ENCODE results near the gene FAM53B.

Gene FAM53B

GRCh38 chr10:124694481-124695220 lies 49.5 kb downstream of the FAM53B start:
- no peak for DNase-seq

GRCh38 chr10:124693801-124694416 lies 50.3 kb downstream of the FAM53B start:
- DNase-seq: no peak

DNA sequence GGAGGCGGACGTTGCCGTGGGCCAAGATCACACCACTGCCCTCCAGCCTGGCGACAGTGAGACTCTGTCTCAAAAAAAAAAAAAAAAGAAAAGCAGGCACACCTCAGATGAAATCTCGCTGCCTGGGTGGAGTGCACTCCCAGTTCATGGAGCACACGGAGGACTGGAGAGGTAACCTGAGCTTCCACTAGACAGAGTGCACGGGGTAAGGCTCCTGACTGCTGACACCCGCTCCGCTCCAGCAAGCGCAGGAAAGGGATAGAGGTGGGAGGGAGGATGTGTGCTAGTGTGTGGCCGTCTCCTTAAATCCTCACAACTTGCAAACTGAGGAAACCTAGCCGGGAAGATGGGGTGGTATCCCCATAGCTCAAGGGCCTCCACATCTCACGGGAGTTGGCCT lies 50.8 kb downstream of the FAM53B start:
- DNase-seq: no peak

DNA sequence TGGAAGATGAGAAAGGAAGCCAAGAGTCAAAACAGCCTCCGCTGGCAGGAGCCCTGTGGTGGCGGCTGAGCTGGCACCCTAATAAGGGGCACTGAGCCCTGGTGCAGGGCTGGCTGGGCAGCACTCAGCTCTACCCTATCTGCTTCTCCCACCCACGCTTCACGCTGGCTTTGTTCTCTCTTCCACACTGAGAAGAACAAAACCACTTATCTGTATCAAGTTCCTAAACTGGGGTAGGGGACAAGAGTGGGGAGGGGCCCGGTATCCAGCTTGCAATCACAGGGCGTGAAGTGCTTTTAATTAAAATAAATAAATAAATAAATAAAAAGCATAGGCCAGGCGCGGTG lies 52.1 kb downstream of the FAM53B start:
- no peak for DNase-seq

GRCh38 chr10:124691421-124692099 lies 52.6 kb downstream of the FAM53B start:
- DNase-seq: no peak

DNA sequence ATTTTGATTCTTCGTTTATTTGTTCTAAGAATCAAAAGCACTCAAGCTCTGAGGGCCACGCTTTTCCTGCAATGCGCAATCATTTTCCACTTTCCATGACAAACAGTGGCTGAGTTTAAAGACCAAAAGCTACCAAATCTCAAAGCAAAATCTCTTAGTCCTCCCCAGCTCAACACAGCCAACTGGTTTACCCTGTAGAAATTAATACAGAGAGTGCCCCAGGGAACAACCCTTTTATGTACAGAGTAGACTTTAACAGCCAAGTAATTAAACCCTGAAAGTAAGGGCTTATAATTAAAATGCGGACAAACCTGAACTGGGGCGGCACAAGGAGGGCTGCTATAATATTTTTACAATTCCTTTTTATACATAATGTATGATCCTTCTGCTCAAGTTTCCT lies 53.2 kb downstream of the FAM53B start:
- no peak for DNase-seq

GRCh38 chr10:124689911-124690498 lies 54.2 kb downstream of the FAM53B start:
- no peak for DNase-seq

DNA sequence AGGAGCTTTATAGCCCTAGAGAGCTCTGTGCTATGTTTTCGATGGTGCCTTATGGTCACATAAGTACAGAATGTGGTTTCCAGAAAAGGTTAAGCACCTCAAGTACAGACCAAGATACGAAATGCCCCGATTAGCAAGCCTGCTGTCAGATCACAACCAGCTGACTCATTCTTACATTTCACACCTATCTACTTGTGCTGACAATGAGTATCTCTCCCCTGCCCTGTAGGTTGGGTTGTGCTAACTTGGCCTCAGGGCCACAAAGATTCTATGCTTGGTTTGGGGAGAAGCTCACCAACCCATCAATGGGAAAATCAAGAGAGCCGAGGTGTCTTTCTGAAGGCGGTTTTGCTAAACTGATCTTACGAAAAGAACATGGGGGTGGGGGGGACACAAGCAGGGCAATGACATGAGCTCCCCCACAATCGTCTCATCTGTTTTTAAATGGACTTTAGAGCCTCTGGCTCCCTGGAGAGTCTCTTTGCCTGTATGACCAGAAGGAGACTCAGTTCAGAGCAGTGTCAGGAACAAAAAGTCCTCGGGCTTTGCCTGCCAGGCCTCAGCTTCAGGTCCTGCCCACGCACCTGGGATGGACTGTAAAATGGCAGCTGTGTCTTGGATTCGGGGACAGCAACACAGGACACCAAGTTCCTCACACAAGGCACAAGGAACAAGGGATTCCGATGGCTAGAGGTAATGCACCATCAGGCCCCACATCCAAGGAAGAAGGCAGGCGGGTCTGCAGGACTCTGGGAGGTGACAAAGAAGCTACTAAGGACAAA lies 55.1 kb downstream of the FAM53B start:
- DNase-seq: no peak

DNA sequence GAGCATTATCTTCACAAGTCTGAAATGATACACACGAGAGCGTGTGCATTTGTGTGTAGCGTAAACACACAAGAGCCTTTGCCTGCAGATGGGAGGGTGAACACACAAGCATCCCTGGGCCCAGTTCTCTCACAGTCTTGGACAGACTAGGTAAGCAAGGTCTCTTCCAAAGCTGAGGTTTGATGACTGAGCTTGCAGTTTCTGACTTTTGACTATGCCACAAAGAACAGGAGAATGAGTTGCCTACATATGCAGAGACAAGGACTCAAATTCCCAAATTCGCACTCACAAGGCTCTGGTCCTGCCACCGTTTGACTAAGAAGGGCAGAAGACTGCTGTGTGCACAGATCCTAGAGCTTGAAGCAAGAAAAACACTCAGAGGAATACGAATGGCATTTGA lies 55.8 kb downstream of the FAM53B start:
- no peak for DNase-seq

- no peak for DNase-seq
Measured at GRCh38 chr10:124686707-124687376, 57.3 kb downstream of the FAM53B start.

DNA sequence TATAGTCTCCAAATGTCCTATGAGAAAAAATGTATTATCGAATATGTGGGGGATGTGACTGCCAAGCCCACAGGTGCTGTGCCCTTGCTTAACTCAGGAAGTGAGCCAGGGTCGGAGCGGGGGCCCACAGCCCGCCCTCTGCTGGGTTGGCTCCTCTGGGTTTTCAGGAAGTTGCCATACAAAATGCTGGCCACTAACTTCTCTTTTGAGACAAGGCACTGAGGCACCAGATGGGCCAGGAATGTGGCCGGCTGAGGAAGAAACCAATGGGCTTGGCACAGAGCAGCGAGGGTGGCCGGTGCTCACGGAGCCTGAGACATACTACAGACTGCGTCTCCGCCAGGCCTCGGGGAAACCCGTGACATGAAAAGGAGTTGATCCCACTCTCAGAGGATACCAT lies 58.9 kb downstream of the FAM53B start:
- no peak for DNase-seq

DNA sequence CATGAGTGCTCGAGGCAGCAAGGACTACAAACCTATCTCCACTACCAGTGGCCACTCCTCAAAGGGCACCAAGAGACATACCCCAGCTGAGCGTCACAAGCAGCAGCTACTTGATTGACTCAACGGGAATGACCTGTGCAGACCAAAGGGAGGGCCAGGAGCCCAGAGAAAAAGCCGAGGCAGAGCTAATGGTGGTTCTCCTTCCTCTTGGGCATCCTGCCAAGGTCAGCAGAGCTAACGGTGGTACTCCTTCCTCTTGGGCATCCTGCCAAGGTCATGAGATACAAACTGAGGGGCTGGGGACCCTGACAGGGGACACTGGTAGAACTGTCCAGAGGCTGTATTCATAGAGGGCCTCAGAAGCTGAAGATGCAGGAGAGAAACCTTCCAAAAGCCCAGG lies 60.4 kb downstream of the FAM53B start:
- no peak for DNase-seq

DNA sequence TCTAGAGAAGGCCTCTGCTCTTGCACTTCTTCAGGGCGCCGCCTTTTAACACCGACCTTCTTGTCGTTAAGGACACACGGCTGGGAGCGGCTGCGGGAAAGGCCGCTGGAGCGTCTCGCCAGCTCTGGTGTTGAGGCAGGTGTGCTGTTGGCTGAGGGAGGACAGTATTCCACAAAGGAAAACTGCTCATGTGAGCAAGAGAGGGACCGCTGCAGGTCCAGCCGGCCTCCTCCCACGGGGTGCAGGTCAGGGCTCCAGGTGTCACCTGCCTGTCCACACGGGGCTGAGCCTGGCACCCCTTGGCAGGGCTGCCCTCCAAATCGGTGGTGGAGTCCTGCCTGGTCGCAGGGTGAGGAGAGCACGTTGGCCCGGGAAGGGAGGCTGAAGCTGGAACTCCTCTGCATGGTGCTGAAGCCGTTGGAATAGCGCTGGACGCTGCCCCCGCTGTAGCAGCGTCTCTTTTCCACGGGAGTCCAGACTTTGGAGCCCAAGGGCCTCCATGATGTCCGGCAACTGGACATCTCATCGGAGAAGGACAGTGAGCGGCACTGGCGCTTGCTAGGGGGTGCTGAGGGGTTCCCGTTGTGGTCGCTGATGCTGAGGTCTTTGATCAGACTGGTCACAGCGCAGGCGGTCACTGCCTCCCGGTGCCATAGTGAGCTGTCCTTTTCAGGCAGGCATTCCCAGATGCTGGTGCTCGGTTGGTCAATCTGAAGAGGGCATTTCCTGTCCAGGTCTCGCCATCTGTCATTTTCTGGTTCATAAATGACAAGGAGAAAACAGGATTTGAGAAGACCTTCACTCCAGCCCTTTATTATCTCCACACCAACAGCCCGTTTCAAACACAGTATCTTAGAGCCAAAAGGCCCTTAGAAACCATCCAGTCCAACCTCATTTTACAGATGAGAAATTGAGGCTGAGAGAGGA lies 62.3 kb downstream of the FAM53B start:
- DNase-seq: no peak

GRCh38 chr10:124681091-124681490 lies 63.1 kb downstream of the FAM53B start:
- DNase-seq: no peak

DNA sequence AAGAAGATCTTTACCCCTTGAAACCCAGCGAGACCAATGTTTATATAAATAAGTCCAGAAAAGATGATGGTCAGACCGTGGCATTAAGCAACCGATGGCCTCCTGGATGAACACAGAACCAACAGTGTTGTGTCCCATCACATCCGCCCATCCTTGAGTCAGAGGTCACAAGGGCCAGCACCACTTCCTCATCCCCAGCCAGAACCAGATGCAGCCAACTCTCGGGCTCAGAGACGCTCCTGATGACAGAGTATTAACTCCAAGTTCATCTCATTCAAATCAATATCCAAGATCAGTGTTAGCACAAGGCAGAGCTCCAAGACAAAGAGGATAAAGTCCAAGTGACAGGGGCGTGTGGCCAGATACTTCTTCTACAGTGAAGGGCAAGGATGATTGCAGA lies 63.5 kb downstream of the FAM53B start:
- DNase-seq: no peak

DNA sequence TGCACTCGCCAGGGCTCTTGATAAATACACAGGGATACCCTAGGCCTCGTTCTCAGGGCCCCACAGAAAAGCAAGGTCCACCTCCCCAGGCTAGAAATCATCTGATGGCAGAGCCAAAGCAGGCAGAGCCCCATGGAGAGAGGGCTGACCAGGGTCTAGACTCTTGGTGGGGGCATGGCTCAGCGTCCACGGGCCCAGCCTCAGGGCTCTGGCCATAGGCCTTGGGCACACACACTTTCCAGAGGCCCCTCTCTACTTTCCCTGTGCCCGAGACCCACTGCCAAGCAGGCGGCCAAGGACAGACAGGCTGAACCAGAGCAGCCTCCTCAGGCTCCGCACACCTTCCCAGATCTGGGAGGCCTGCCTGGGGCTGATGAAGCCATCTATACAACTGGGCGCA lies 64.8 kb downstream of the FAM53B start:
- no peak for DNase-seq

DNA sequence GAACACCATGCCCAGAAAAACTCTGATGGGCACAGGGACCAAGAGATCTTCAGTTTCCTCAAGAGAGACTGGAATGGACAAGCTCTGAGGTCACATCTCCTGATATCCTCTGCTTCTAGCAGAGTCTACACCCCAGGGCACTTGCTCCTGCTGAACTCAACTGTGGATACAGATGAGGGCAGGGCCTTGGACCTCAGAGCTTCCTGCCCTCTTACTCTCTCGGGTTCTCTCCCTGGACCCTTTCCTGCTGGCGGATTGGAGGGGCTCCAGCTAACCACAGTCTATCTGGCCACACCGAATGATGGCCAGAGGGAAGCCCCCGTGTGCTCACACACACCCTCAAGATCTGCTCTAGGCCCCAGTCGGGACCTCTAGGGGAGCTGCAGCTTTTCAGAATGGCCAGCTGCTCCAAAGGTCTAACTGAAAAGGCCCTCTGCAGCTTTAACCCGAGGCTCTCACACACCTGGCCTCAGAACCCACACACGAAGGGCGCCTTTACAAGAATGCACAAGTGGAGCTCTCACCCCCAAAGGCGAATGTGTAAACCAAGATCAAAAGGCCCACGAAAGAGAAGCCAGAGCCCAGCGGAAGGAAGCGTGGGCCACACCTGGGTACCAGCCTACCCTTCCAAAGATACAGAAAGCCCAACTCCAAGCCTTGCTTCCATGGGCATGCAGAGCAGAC lies 65.5 kb downstream of the FAM53B start:
- DNase-seq: no peak

DNA sequence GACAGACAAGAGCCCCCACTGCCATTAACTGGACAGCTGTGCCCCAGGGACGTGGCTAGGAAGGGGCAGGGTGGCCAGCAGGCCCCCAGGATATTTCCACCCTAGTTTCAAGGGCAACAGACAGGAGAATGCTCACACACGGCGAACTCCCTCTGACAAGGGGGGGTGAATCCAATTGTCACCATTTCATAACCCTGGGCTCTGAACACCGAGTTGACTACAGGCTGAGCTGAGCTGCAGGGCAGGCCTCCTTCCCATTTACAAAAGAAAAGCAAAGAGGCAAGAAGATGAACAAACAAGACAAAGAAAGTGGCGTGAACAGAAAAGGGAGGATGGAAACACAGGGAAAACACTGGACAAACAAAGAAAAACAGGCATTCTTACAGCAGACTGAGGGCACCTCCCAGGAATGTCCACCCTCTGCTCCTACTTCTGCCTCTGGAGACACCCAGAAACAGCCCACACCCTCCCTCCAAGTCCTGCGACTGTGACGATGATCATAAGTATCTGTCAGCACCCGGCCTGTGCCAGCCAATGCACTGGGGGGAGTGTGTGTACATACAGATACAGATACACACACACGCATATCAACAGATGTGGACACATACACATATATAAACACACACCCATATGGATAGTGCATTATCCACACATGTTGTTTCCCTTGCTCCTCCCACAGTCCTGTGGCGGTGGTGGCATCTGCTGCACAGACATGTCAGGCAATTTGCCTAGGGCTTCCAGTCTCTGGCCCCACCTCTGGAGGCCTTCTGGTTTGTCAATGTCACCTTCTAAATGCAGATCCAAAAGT lies 66.2 kb downstream of the FAM53B start:
- no peak for DNase-seq

DNA sequence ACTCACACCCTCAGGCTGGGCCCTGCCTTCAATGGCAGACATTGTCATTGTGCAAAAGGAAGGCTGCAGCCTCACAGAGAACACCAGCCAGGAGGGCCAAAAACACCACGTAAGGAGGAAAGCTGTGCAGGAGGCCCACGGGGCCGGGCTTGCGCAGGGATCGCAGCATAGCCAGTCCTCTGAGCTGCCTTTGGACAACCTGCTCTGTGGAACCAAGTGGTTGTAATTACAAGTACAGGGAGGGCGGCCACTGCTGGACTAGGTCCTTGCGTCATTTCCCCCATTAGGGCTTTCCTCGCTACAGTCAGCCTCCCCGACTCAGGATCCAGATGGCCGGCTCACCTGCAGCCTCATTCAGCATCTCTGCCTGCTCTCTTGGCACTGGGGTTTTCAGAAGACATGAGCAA lies 66.9 kb downstream of the FAM53B start:
- no peak for DNase-seq

All from NCI-H1048 (cell line).